Right ventricle myocardium superior (tissue), 1 donor: ENCODE data around the gene MANEAL. TPM values are rescaled to one million over a fixed set of nuclear protein-coding genes. Genes with fewer than 3 reads are reported as not detected.
"Not testable (repeated sequence)": the region's sequence is repeated elsewhere in the genome, so short reads cannot be mapped to it uniquely, and the experiment has no call there.

Experiments
- ATAC-seq: fragments of 200-7000 bp; cut with Tn5 transposase; one replicate; pipeline ENCODE4 v1.9.1; 2020; ENCODE audit warnings: mild to moderate bottlenecking; ENCODE audit not compliant: poor library complexity
- DNase-seq: peaks from one replicate; pipeline ENCODE4 v3.0.0-alpha.2; 2020
- intact Hi-C: fragments of 100-400 bp; cut with DNase I; formaldehyde crosslinking; loops from one replicate; pipeline ENCODE4 v1.11.2; 2022
- total RNA-seq: library from RNA; stranded (reverse); fragmentation: NEBNext Ultra II Directional; extraction: Animal tissue kit (Norgen Biotek cat#: 25700); gene quantifications from one replicate; pipeline ENCODE4 v1.2.1, GENCODE V29; 2021
- donor health status: DM: no; HTN: yes; CAD: no; lungs with severe emphysema.

Gene MANEAL
- total RNA-seq, 1 donor from 2014 or later = 0.91 TPM

- DNase-seq, intact Hi-C loops, ATAC-seq: not testable (repeated sequence)
These were observed 22.2 kb upstream of the MANEAL start for GRCh38 chr1:37771440-37771839.

GRCh38 chr1:37776946-37777516 lies 16.6 kb upstream of the MANEAL start:
- DNase-seq (no peak), ATAC-seq (no peak)
- intact Hi-C loops = no loop called here

GRCh38 chr1:37778654-37779053 lies 15.0 kb upstream of the MANEAL start:
- DNase-seq (no peak), ATAC-seq (no peak)
- intact Hi-C loops = no loop called here

- no peak for DNase-seq
- intact Hi-C loops = no loop called here
- no peak for ATAC-seq
These were observed 11.2 kb upstream of the MANEAL start for GRCh38 chr1:37782491-37782890.

GRCh38 chr1:37792943-37793686 lies 532 bp upstream of the MANEAL start:
- ATAC-seq = no peak
- intact Hi-C loops = no loop called here
- no peak for DNase-seq

GRCh38 chr1:37794372-37795339 lies 1.0 kb downstream of the MANEAL start:
- peak; percentile 18 for ATAC-seq
- intact Hi-C loops = no loop called here
- DNase-seq = no peak

- intact Hi-C loops = no loop called here
- peak; percentile 77 for ATAC-seq
- peak; percentile 73 for DNase-seq
These were observed 1.9 kb downstream of the MANEAL start for GRCh38 chr1:37795340-37796125.

- DNase-seq (no peak), ATAC-seq (no peak)
- intact Hi-C loops = no loop called here
These were observed 4.2 kb downstream of the MANEAL start for GRCh38 chr1:37797750-37798345.

GRCh38 chr1:37802439-37802838 lies 8.8 kb downstream of the MANEAL start:
- no peak for DNase-seq
- ATAC-seq = no peak
- intact Hi-C loops = no loop called here

- ATAC-seq (no peak), DNase-seq (no peak)
- intact Hi-C loops = no loop called here
These were observed 13.5 kb downstream of the MANEAL start for GRCh38 chr1:37807220-37807554.

GRCh38 chr1:37807555-37808368 lies 14.1 kb downstream of the MANEAL start, which contains the start of the genes C1orf122 and YRDC:
Gene C1orf122, plus strand, starts transcription at chr1:37807790. Its CDS starts 615 bp downstream, at chr1:37808405.
Gene YRDC, minus strand, starts transcription at chr1:37808208. Its CDS starts 28 bp downstream, at chr1:37808180.
- intact Hi-C loops = loop anchor here (2.0 kb wide), 1 partner anchor 51 kb away; the partner anchor contains the start of gene MTF1
- DNase-seq (peak; percentile 97), ATAC-seq (peak; percentile 97)

- DNase-seq (peak; percentile 80), ATAC-seq (peak; percentile 90)
- intact Hi-C loops = loop anchor here (2.0 kb wide), 1 partner anchor 50 kb away; the partner anchor contains the start of gene MTF1
These were observed 15.0 kb downstream of the MANEAL start for GRCh38 chr1:37808369-37809319.

GRCh38 chr1:37809942-37810341 lies 16.3 kb downstream of the MANEAL start:
- intact Hi-C loops = loop anchor here (2.0 kb wide), 1 partner anchor 49 kb away; the partner anchor contains the start of gene MTF1
- DNase-seq (no peak), ATAC-seq (no peak)

- ATAC-seq (no peak), DNase-seq (peak; percentile 81)
- intact Hi-C loops = no loop called here
These were observed 17.5 kb downstream of the MANEAL start for GRCh38 chr1:37811027-37811655.

- ATAC-seq = no peak
- no peak for DNase-seq
- intact Hi-C loops = no loop called here
These were observed 20.0 kb downstream of the MANEAL start for GRCh38 chr1:37813529-37814145.
